HFFc6 (cell line): Measurements from ENCODE around the gene SHISA6. TPM values are rescaled to one million over a fixed set of nuclear protein-coding genes. Genes with fewer than 3 reads are reported as not detected.

ENCODE experiments used
- DNase-seq: peaks from one replicate; pipeline ENCODE4 v3.0.0-alpha.2; 2018
- H3K27ac Mint-ChIP-seq: 2 replicates; pipeline ENCODE4 v1.8.0; 2020; ENCODE audit warnings: mild to moderate bottlenecking, mixed read lengths
- H3K27me3 Mint-ChIP-seq: 2 replicates; pipeline ENCODE4 v1.8.0; 2021; ENCODE audit warnings: mild to moderate bottlenecking, moderate library complexity, mixed read lengths; ENCODE audit not compliant: insufficient read depth
- H3K36me3 Mint-ChIP-seq: 2 replicates; pipeline ENCODE4 v1.8.0; 2021; ENCODE audit warnings: low read depth, mixed read lengths
- H3K4me1 Mint-ChIP-seq: 2 replicates; pipeline ENCODE4 v1.8.0; 2020; ENCODE audit warnings: low read depth, mixed read lengths
- H3K4me3 Mint-ChIP-seq: 2 replicates; pipeline ENCODE4 v1.8.0; 2020; ENCODE audit warnings: mild to moderate bottlenecking, moderate library complexity, mixed read lengths
- H3K9me3 Mint-ChIP-seq: 2 replicates; pipeline ENCODE4 v1.8.0; 2020; ENCODE audit warnings: mild to moderate bottlenecking, mixed read lengths
- total RNA-seq, 6 experiments: library from RNA; stranded (reverse); fragmentation: NEBNext Ultra II Directional; extraction: Animal tissue kit (Norgen Biotek cat#: 25700); gene quantifications; 2 replicates in 1 of 6; 3 replicates in 5 of 6; pipeline ENCODE4 v1.2.3, GENCODE V29; 2021
- TF ChIP-seq, protein P1 (sequence below): fragments of 200-600 bp; sonication (generic); IDR thresholded peaks from 2 replicates; pipeline ENCODE4 v1.5.0; 2021; ENCODE audit warnings: antibody characterized with exemption, mild to moderate bottlenecking

SHISA6 gene
- total RNA-seq, 6 experiments from 2014 or later = not detected

DNA sequence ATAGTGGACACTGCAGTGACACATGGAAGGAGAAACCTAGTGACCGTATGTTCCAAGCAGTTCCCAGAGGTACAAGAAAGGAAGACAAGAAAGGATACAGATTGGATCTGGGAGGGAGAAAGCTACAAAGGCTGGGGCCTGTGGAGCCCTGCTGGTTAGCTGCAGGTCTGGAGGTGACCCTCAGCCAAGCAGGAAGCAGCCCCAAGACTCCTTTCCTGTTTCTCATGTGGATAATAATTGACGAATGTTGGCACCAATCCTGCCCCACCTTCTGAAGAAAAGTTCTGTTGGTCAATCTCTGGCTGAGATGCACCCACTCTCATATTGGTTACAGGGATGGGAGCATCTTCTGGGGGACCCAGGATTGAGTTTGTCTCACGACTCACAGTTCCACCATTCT is 99.8 kb downstream of the SHISA6 start:
- Mint-ChIP-seq H3K4me3 (no peak overlapping the region), H3K4me1 (no peaks in the 10 kb centered on the region), H3K36me3 (no peaks in the 10 kb centered on the region), H3K27me3 (no peaks in the 10 kb centered on the region; the same call in 1 of the 2 replicates), H3K27ac (no peak overlapping the region), H3K9me3 (peaks cover 71% of the 10 kb centered on the region)
- TF ChIP-seq, protein P1, sequence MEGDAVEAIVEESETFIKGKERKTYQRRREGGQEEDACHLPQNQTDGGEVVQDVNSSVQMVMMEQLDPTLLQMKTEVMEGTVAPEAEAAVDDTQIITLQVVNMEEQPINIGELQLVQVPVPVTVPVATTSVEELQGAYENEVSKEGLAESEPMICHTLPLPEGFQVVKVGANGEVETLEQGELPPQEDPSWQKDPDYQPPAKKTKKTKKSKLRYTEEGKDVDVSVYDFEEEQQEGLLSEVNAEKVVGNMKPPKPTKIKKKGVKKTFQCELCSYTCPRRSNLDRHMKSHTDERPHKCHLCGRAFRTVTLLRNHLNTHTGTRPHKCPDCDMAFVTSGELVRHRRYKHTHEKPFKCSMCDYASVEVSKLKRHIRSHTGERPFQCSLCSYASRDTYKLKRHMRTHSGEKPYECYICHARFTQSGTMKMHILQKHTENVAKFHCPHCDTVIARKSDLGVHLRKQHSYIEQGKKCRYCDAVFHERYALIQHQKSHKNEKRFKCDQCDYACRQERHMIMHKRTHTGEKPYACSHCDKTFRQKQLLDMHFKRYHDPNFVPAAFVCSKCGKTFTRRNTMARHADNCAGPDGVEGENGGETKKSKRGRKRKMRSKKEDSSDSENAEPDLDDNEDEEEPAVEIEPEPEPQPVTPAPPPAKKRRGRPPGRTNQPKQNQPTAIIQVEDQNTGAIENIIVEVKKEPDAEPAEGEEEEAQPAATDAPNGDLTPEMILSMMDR = no peak
- no peak for DNase-seq

DNA sequence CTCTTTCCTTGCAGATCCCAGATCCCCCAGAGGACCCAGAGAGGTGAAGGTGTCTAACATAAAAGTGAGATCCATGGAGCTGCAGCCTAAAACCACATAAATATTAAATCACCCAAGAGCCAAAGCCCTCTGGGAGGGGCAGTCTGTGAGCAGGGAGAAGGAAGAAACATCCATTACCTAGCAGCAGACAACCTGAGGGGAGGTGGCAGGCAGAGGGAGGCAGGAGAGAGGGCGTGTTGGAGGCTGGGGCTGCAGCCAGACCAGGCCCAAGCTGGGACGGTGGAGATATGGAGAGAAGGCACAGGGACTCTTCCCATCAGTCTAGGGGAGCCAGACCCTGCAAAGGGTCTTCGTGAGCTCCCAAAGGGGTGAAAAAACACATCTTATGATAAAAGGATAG is 101.1 kb downstream of the SHISA6 start:
- no peak for DNase-seq
- Mint-ChIP-seq H3K4me3 (no peak overlapping the region), H3K27me3 (no peaks in the 10 kb centered on the region; the same call in 1 of the 2 replicates), H3K4me1 (no peaks in the 10 kb centered on the region), H3K36me3 (no peaks in the 10 kb centered on the region), H3K9me3 (peaks cover 63% of the 10 kb centered on the region), H3K27ac (no peak overlapping the region)
- TF ChIP-seq, protein P1 = no peak

DNA sequence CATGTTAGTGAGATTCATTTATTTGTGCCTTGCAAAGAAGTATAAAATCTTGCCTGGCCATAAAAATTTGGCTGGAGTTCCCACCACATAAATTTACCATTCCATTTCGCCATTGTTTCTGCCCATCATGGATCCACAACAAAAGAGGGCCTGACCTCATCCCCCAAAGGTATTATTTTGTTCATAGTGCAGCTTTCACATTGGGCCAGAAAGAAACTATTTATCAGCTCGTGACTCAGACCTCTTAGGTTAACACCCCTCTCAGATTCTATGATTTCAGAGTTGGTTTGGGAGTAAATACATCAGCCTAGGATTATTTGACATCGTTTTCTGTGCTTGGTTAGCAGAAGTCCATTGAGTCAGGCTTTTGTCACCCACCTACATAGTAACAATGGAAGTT is 108.1 kb downstream of the SHISA6 start:
- Mint-ChIP-seq H3K27me3 (no peaks in the 10 kb centered on the region; the same call in 1 of the 2 replicates), H3K4me3 (no peak overlapping the region), H3K36me3 (no peaks in the 10 kb centered on the region), H3K9me3 (peaks cover 66% of the 10 kb centered on the region), H3K4me1 (no peaks in the 10 kb centered on the region), H3K27ac (no peak overlapping the region)
- no peak for DNase-seq
- TF ChIP-seq, protein P1 = no peak

DNA sequence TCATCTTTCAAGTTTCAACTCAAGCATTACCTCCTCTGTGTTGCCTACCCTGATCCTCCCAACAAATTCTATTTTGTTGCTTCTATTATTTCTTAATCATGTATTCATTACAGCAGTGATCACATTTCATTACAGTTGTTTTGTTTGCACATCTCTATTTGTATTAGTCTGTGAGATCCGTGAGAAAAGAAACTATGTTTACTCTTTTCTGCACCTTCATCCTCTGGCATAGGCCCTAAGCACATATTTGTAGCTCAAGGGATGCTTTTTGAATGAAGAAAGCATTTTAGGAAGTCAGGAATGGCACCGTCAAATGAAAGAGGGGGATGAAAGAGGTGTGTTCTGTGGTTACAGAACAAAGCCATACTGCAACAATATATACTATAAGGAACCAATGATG is 110.5 kb downstream of the SHISA6 start:
- no peaks in the 10 kb centered on the region for H3K36me3 Mint-ChIP-seq
- no peak overlapping the region for H3K4me3 Mint-ChIP-seq
- H3K9me3 Mint-ChIP-seq = peaks cover 81% of the 10 kb centered on the region
- H3K4me1 Mint-ChIP-seq = no peaks in the 10 kb centered on the region
- no peak for DNase-seq
- H3K27ac Mint-ChIP-seq = no peak overlapping the region
- no peaks in the 10 kb centered on the region; the same call in 1 of the 2 replicates for H3K27me3 Mint-ChIP-seq
- TF ChIP-seq, protein P1 = no peak

DNA sequence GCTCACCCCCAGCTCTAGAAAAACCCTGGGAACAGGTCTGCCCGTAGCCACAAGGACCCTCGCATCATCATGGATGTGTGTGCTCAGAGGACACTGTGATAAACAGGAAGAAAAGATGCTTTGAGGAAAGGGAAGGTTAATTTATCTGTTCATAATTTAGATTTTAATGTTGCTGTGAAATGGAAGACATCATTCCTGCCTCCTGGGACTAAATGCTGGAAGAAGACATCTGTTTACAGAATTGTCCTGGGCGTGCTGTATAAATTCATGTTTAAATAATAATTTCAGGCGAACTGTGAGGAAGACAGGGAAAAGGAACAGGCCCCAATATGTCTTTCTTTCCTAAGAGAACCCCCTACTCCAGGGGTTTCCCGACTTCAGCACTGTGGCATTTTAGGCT is 112.6 kb downstream of the SHISA6 start:
- Mint-ChIP-seq H3K27me3 (no peaks in the 10 kb centered on the region; the same call in 1 of the 2 replicates), H3K9me3 (peaks cover 80% of the 10 kb centered on the region), H3K4me1 (no peaks in the 10 kb centered on the region), H3K27ac (no peak overlapping the region), H3K36me3 (no peaks in the 10 kb centered on the region), H3K4me3 (no peak overlapping the region)
- TF ChIP-seq, protein P1 = no peak
- DNase-seq = no peak

DNA sequence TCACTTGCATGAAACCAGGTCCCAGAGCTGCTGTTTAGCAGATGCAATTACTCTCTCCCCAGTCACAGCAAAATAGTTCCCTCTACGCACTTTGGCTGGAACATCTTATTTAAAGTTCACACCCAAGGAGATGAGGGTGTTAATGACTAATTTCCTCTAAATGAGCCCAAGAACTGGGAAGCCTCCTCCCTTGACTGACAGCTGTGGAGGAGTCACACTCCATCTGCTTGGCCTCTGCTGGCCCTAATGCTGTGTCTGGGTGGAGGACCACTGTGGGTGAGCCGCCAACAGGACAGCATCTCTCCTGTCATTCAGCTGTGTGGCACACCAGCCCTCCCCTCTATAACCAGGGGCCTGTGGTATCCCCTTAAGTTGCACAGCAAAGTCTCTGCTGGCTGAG is 115.4 kb downstream of the SHISA6 start:
- Mint-ChIP-seq H3K27me3 (no peaks in the 10 kb centered on the region; the same call in 1 of the 2 replicates), H3K36me3 (no peaks in the 10 kb centered on the region), H3K9me3 (peaks cover 76% of the 10 kb centered on the region), H3K27ac (no peak overlapping the region), H3K4me3 (no peak overlapping the region), H3K4me1 (no peaks in the 10 kb centered on the region)
- TF ChIP-seq, protein P1 = no peak
- no peak for DNase-seq
